ENCODE data around the gene SPINK14.

DNA sequence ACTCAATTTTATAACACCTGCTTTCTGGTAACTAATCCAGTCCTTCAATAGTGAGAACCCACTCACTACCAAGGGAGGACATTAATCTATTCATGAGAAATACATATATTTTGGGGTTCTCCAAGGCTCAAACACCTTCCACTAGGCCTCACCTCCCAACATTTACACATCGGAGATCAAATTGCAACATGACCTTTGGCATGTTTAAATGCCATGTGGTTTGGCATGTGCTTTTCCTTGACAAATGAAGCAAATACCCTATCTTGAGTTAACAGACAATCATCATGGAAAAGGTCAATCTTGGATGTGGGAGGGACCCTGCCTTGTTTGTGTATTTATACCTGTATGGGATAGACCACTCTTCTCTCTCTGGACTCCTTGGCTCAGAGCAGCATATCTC, 21.9 kb upstream of the SPINK14 start:
- TF ChIP-seq CTCF (IDR thresholded peaks at IDR 0.05) (no peak), EZH2 (IDR thresholded peaks at IDR 0.05) (no peak), EZH2phosphoT487 (IDR thresholded peaks at IDR 0.05) (no peak)
